Activated CD8-positive, alpha-beta memory T cell treated with anti-CD3 and anti-CD28 coated beads, Interleukin-2, amount 50 U/mL, for 4 hours (primary cell): ENCODE results near the gene RNF123.
"Not testable (repeated sequence)": the region's sequence is repeated elsewhere in the genome, so short reads cannot be mapped to it uniquely, and the experiment has no call there.

Source experiments
- DNase-seq: peaks from one replicate; pipeline ENCODE4 v3.0.0-alpha.2; 2020

RNF123 gene

DNA sequence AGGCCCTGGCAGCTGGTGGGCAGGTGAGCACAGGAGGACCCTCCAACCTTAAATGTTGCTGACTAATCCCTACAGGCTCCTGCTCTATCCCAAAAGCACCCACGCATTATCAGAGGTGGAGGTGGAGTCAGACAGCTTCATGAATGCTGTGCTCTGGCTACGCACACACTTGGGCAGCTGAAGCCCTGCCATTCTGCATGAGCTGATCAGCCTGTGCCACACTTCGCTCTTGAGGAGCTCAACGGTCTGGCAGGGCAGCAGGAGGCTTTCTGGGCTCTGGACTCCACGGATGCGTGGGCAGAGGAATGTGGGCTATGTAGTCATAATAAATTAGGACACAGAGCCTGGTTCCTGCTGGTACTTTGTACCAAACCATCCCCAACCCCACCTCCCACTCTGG is 6.2 kb upstream of the RNF123 start:
- DNase-seq = no peak

GRCh38 chr3:49684453-49684852 is 4.9 kb upstream of the RNF123 start:
- DNase-seq = not testable (repeated sequence)

GRCh38 chr3:49685103-49685502 is 4.3 kb upstream of the RNF123 start:
- DNase-seq = not testable (repeated sequence)

DNA sequence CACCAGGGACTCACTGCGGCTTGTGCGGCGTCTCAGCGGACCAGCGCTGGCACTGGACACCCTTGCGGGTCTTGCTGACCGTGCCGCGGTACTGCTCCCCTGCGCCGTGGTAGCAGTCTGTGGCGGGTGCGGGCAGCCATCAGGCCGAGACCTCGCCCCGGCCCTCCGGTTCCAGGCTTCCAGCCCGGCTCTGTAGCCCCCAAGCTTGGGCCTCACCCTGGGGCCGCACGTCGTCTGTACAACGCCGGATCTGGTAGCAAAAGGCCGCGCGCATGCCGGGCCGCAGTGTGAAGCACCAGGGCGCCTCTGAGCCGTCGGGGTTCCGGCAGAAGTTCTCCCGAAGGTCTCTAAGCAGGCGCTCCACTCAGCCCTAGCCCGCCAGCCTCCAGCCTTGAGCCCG is 3.5 kb upstream of the RNF123 start:
- not testable (repeated sequence) for DNase-seq

GRCh38 chr3:49686346-49686745 is 3.0 kb upstream of the RNF123 start:
- DNase-seq = peak; percentile 39

GRCh38 chr3:49686769-49687423 is 2.5 kb upstream of the RNF123 start:
- DNase-seq = peak; percentile 41

DNA sequence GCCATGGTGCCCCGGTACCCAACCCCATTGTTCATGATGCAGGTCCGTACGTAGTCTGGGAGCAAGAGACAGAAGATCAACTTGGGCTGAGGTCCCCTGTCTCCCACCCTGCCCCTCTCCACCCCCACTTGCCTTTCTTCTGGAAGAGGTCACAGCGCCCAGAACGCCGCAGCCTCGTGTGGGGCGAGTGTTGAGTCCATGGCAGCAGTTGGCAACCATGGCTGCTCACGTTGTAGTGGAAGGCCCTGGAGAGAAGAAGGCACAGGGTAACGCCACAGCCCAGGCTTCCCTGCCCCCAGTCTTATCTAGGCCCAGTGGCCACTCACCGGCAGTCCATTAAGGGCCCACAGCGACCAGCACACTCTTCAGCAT is 1.9 kb upstream of the RNF123 start:
- not testable (repeated sequence) for DNase-seq

DNA sequence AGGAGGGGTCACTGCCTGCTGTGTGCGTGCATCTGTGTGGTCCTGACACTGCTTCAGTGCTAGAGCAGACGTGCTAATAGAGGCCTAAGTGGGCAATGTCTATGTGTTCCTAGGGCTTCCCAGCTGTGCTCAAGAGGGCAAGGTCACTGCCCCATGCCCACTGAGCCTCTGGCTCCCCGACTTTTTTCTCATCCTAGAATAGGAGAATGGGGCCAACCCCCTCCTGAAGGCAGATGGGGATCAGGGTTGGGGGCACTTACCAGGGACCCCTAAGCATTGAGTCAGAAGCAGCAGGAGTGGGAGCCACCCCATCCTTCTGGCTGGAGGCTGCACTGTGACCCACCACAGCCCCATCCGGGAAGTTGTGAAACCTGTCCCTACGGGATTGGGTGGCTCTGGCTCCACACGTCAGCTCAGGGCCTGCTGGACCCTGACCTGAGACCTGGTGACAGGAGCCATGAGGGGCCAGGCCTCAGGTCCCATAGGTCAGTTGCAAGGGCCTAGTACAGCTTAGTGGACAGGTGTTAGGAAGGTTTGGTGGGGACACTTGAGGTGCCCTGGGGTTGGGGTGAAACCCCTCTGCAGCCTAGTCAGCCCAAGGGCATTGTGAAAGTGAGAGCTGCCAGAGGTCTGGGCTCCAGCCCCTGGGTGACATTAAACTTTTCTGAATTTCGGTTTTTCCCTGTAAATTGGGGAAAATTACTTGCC is 865 bp upstream of the RNF123 start:
- not testable (repeated sequence) for DNase-seq

- DNase-seq = not testable (repeated sequence)
Observed at GRCh38 chr3:49689908-49690624, 709 bp downstream of the RNF123 start.

DNA sequence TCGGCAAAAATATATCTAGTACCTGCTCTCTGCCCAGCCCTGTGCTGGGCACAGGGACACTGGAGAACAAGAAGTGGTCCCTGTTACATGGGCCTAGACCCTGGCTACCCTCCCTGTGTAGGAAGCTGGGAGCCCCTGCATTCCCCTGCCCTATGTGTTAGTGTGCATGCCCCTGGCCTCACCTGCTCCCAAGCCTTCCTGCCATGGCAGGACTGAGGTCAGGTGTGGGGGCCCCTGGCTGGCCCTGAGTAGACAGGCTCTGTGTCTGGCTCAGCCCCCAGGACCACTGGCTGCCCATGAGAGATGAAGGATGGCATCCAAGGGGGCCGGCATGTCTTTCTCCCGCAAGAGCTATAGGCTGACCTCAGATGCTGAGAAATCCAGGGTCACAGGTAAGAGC is 1.5 kb downstream of the RNF123 start:
- DNase-seq = not testable (repeated sequence)

DNA sequence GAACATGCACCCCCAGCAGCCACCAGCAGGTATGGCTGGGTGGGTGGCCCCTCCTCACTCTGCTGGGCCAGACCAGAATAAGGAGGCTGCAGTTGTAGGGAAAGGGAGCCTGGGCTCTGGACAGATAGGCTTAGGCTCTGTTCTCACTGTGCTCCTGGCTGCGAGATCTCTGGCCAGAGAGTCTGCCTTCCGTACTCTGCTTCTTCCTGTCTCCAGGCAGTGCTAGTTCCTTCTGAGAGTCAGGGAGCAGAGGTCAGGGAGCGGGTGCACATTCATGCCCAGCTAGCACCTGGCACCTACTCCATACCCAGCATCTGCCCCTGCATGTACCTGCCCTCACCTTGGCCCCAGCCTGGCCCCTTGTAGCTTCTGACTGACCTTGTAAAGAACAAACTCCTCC is 2.1 kb downstream of the RNF123 start:
- DNase-seq = not testable (repeated sequence)

DNA sequence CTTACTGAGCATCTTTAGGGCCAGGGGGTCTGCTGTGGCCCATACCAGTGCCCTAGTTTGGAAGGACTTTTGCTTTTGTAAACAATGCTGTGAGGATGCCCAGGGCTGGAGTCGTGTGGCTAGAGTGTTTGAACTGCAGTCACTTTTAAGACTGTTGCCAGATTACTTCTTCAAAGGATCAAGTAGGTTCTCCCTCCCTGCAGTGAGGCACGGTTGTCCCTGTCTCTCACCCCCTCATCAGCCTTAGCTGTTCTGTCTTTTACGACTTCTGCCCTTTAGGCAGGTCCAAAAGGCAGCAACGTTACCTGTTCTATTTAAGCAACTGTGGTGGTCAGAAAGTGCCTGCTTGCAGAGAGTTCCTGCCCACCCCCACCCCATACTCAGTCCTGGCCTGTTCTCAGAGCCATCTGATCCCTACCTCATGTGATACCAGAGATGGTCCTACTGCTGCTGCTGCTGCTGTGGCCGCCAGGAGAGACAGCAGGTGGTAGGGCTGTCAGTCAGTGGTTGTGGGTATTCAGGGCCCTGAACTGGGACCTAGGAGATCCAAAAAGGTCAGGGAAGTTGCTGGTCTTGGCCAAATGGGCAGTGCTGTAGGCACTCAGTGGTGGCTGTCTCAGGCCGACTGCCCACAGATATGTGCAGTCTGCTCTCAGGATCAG is 5.2 kb downstream of the RNF123 start:
- not testable (repeated sequence) for DNase-seq

DNA sequence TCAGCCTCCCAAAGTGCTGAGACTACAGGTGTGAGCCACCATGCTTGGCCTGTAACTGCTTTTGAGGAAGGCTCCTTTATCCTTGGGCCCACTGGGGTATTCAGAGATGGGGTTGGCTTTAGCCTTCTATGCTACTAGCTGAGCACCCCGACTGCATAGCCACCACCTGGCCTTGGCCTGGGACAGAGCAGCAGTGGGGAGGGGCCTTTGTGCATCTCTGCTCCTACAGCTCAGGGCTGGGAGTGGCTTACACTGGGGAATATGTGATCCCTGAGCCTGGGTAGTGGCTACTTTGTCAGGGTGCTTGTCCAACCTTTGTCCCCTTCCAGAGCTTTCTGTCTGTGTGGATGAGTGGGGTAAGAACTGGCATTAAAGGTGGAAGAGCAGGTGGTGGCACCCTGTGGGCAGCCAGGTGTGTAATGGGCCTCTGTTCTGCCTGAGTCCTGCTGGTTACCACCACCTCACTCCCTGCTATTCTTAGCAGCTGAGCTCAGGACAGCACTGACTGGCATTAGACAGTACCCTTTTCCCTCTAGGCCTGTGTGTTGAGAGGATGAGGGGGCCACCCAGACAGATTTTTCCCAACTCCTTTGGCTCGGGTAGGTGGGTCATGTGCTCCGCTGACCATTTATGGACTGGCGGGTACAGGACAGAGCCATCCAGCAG is 6.1 kb downstream of the RNF123 start:
- DNase-seq = not testable (repeated sequence)

- DNase-seq = no peak
Observed at GRCh38 chr3:49699281-49699979, 10.1 kb downstream of the RNF123 start.

DNA sequence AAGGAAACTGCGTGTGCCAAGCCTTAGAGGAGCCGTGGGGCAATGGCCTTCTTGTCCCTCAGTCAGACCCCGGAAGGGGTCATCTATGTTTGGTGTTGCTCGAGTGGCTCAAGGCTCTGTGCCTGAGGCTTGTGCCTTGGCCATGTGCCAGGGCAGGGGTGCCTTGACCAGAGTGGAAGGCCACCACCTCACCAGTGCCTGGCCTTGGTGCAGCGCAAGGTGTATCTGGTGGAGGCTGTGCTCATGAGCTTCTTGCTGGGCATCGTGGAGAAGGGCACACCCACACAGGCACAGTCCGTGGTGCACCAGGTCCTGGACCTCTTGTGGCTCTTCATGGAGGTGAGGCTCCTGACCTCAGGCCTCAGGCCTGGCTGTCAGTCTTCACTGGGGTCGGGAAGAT is 10.7 kb downstream of the RNF123 start:
- DNase-seq = no peak

DNA sequence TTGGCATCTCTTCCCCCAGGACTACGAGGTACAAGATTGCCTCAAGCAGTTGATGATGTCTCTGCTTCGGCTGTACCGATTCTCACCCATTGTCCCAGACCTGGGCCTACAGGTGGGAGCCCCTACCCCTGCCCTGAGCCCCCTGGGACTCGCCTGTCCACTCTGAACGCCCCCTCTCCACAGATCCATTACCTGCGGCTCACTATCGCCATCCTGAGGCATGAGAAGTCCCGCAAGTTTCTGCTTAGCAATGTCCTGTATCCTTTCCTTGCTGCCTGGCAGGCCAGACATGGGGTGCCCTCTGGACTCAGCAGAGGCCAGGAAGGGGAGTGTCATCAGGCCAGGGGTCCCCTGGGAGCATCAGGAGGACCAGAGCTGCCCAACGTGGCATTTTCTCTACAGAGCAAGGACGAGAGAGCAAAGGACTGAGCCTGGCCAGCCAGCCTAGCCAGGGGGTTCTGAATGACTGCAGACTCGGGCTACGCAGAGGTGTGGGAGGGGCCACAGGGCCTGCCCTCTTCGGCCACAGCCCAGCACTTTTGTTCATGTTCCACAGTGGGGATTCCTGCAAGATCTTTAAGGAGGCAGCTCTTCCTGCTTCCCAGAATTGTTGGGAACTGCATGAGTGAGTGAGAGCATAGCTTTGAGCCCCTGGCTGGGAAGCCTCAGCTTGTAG is 11.2 kb downstream of the RNF123 start:
- DNase-seq = no peak

DNA sequence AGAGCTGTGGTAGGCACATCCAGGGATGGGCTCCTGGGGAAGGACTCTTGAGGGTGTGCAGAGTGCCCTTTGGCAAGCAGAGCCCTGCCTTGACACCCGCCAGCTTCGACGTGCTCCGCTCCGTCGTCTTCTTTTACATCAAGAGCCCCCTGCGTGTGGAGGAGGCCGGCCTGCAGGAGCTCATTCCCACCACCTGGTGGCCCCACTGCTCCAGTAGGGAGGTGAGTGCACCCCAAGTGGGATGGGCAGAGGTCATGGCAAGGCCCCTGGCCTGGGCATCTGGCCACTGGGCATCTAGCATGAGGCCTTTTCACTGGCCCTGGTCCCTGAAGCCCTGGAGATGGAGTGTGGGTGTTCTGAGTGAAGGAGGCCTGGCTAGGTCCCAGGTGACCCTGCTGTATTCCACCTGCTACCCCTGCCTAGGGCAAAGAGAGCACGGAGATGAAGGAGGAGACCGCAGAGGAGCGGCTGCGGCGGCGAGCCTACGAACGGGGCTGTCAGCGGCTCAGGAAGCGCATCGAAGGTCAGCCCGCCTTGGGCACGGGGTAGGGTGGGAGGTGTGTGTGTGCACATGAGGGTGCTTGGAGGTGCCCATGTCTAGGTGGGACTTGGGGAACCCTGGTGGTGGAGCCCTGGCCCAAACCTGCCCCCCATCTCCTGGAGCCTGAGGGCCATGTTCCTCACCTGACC is 12.2 kb downstream of the RNF123 start:
- no peak for DNase-seq

DNA sequence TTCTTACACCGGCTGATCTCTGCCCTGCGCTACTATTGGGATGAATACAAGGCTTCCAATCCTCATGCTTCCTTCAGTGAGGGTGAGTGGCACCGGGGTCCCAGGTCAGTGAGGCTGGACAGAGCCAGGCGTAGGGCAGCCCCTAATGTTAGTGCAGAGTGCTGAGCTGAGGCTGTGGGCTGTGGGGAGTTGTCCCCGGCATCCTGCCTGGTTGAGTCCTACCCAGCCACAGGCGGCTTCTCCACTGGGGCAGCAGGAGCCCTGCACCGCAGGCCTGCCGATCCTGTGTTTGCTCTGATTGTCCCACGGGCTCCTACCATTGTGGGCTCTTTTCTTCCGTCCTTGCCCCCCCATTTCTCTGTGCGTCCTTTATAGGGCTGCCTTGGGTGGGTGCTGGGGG is 13.3 kb downstream of the RNF123 start:
- DNase-seq = no peak

GRCh38 chr3:49703443-49703927 is 14.1 kb downstream of the RNF123 start:
- DNase-seq = peak; percentile 63

DNA sequence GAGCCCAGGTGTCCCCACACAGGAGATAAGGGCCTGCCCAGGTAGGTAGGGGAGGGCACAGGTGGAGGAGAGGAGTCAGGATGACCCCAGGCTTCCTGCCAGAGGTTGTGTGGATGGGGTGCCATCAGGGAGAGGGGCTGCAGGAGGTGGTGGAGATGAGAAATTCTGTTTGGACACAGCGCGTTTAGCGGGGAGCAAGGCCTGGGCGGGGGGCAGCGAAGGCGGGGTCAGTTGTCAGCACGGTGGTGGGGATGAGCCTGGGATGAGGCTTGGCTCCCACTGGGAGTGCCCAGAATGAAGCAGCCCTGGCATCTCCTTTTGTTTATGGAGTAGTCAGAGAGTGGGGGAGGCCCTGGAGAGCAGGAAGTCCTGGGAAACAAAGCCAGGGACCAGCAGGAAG is 14.6 kb downstream of the RNF123 start:
- no peak for DNase-seq

GRCh38 chr3:49704629-49705028 is 15.3 kb downstream of the RNF123 start:
- no peak for DNase-seq
